ENCODE data around the gene FRAT1. TPM values are rescaled to one million over a fixed set of nuclear protein-coding genes. Genes with fewer than 3 reads are reported as not detected.

FRAT1 gene
- total RNA-seq, 1 experiment from 2014 or later = 1.7 TPM

GRCh38 chr10:97292097-97292861 is 26.8 kb upstream of the FRAT1 start, which contains the start of gene ARHGAP19:
TSS of gene ARHGAP19 (minus strand) at chr10:97292637. CDS start at chr10:97292627, 10 bp downstream.
- H3K4me1 ChIP-seq (replicated peaks) = peaks cover 7% of the 10 kb centered on the region
- H3K27me3 ChIP-seq (replicated peaks) = no peaks in the 10 kb centered on the region
- H3K4me3 ChIP-seq = peak within 1 kb of the TSS; percentile 56
- H3K9me3 ChIP-seq (replicated peaks) = no peaks in the 10 kb centered on the region
- H3K27ac ChIP-seq = peak within 1 kb of the TSS; percentile 94
- H3K36me3 ChIP-seq = peaks cover 3% of the 10 kb centered on the region; the same call in 1 of the 2 replicates
- peak; percentile 98 to 99 for DNase-seq (ENCODE audit: low read depth in 1 of 2, low spot score in 2 of 2)

- H3K27me3 ChIP-seq (replicated peaks) = no peaks in the 10 kb centered on the region
- no peak for DNase-seq (ENCODE audit: low read depth in 1 of 2, low spot score in 2 of 2)
- no peaks in the 10 kb centered on the region for H3K36me3 ChIP-seq
- peaks cover 8% of the 10 kb centered on the region for H3K4me1 ChIP-seq (replicated peaks)
- H3K9me3 ChIP-seq (replicated peaks) = no peaks in the 10 kb centered on the region
- no peak overlapping the region for H3K4me3 ChIP-seq
- H3K27ac ChIP-seq = no peak overlapping the region
Observed at GRCh38 chr10:97292862-97293198, 26.2 kb upstream of the FRAT1 start.

GRCh38 chr10:97297556-97298222 is 21.4 kb upstream of the FRAT1 start:
- Histone ChIP-seq H3K27me3 (replicated peaks) (no peaks in the 10 kb centered on the region), H3K36me3 (no peaks in the 10 kb centered on the region), H3K9me3 (replicated peaks) (no peaks in the 10 kb centered on the region), H3K27ac (no peak overlapping the region), H3K4me3 (no peak overlapping the region), H3K4me1 (replicated peaks) (peaks cover 7% of the 10 kb centered on the region)
- DNase-seq (ENCODE audit: low read depth in 1 of 2, low spot score in 2 of 2) = no peak

- H3K27me3 ChIP-seq (replicated peaks) = no peaks in the 10 kb centered on the region
- no peaks in the 10 kb centered on the region for H3K36me3 ChIP-seq
- no peak overlapping the region for H3K4me3 ChIP-seq
- DNase-seq (ENCODE audit: low read depth in 1 of 2, low spot score in 2 of 2) = no peak
- H3K27ac ChIP-seq = no peak overlapping the region
- peaks cover 7% of the 10 kb centered on the region for H3K4me1 ChIP-seq (replicated peaks)
- no peaks in the 10 kb centered on the region for H3K9me3 ChIP-seq (replicated peaks)
Observed at GRCh38 chr10:97298223-97298571, 20.9 kb upstream of the FRAT1 start.

GRCh38 chr10:97300980-97301379 is 18.1 kb upstream of the FRAT1 start:
- H3K9me3 ChIP-seq (replicated peaks) = no peaks in the 10 kb centered on the region
- no peaks in the 10 kb centered on the region for H3K36me3 ChIP-seq
- no peaks in the 10 kb centered on the region for H3K27me3 ChIP-seq (replicated peaks)
- no peak overlapping the region for H3K27ac ChIP-seq
- no peak overlapping the region for H3K4me3 ChIP-seq
- H3K4me1 ChIP-seq (replicated peaks) = peaks cover 7% of the 10 kb centered on the region
- no peak for DNase-seq (ENCODE audit: low read depth in 1 of 2, low spot score in 2 of 2)

- peaks cover 7% of the 10 kb centered on the region for H3K4me1 ChIP-seq (replicated peaks)
- H3K9me3 ChIP-seq (replicated peaks) = no peaks in the 10 kb centered on the region
- no peak overlapping the region for H3K4me3 ChIP-seq
- DNase-seq (ENCODE audit: low read depth in 1 of 2, low spot score in 2 of 2) = no peak
- no peaks in the 10 kb centered on the region for H3K27me3 ChIP-seq (replicated peaks)
- H3K36me3 ChIP-seq = no peaks in the 10 kb centered on the region
- no peak overlapping the region for H3K27ac ChIP-seq
Observed at GRCh38 chr10:97302088-97302791, 16.8 kb upstream of the FRAT1 start.

GRCh38 chr10:97307441-97307840 is 11.6 kb upstream of the FRAT1 start:
- DNase-seq (ENCODE audit: low read depth in 1 of 2, low spot score in 2 of 2) = no peak
- H3K9me3 ChIP-seq (replicated peaks) = no peaks in the 10 kb centered on the region
- 0 out of 2 replicates have a peak, but pooled peaks cover under 1% of the 10 kb centered on the region for H3K27me3 ChIP-seq (replicated peaks)
- H3K4me3 ChIP-seq = no peak overlapping the region
- no peaks in the 10 kb centered on the region for H3K36me3 ChIP-seq
- H3K27ac ChIP-seq = no peak overlapping the region
- no peaks in the 10 kb centered on the region for H3K4me1 ChIP-seq (replicated peaks)

GRCh38 chr10:97307866-97308780 is 10.9 kb upstream of the FRAT1 start:
- no peak overlapping the region for H3K27ac ChIP-seq
- no peaks in the 10 kb centered on the region for H3K36me3 ChIP-seq
- 0 out of 2 replicates have a peak, but pooled peaks cover 3% of the 10 kb centered on the region for H3K27me3 ChIP-seq (replicated peaks)

GRCh38 chr10:97311111-97311626 is 7.9 kb upstream of the FRAT1 start:
- Histone ChIP-seq H3K27ac (no peak overlapping the region), H3K36me3 (no peaks in the 10 kb centered on the region), H3K9me3 (replicated peaks) (no peaks in the 10 kb centered on the region), H3K4me3 (no peak overlapping the region), H3K4me1 (replicated peaks) (no peaks in the 10 kb centered on the region), H3K27me3 (replicated peaks) (0 out of 2 replicates have a peak, but pooled peaks cover 3% of the 10 kb centered on the region)
- DNase-seq (ENCODE audit: low read depth in 1 of 2, low spot score in 2 of 2) = no peak

More at GRCh38 chr10:97307866-97308780, 10.9 kb upstream of the FRAT1 start:
- no peaks in the 10 kb centered on the region for H3K9me3 ChIP-seq (replicated peaks)
- H3K4me3 ChIP-seq = no peak overlapping the region
- no peak for DNase-seq (ENCODE audit: low read depth in 1 of 2, low spot score in 2 of 2)
- H3K4me1 ChIP-seq (replicated peaks) = no peaks in the 10 kb centered on the region

- H3K4me1 ChIP-seq (replicated peaks) = no peaks in the 10 kb centered on the region
- H3K4me3 ChIP-seq = no peak overlapping the region
- 0 out of 2 replicates have a peak, but pooled peaks cover 3% of the 10 kb centered on the region for H3K27me3 ChIP-seq (replicated peaks)
- no peaks in the 10 kb centered on the region for H3K9me3 ChIP-seq (replicated peaks)
- no peak overlapping the region for H3K27ac ChIP-seq
- DNase-seq (ENCODE audit: low read depth in 1 of 2, low spot score in 2 of 2) = no peak
- no peaks in the 10 kb centered on the region for H3K36me3 ChIP-seq
Observed at GRCh38 chr10:97312897-97313296, 6.2 kb upstream of the FRAT1 start.

GRCh38 chr10:97314671-97315070 is 4.4 kb upstream of the FRAT1 start:
- Histone ChIP-seq H3K27me3 (replicated peaks) (0 out of 2 replicates have a peak, but pooled peaks cover 3% of the 10 kb centered on the region), H3K4me3 (no peak overlapping the region), H3K9me3 (replicated peaks) (no peaks in the 10 kb centered on the region)

GRCh38 chr10:97319671-97320479 is 804 bp downstream of the FRAT1 start:
- peak overlapping the region; percentile 88 for H3K4me3 ChIP-seq
- H3K4me1 ChIP-seq (replicated peaks) = peaks cover 15% of the 10 kb centered on the region
- DNase-seq (ENCODE audit: low read depth in 1 of 2, low spot score in 2 of 2) = peak; percentile 54 to 62
- no peaks in the 10 kb centered on the region for H3K27me3 ChIP-seq (replicated peaks)
- H3K36me3 ChIP-seq = no peaks in the 10 kb centered on the region
- no peak overlapping the region for H3K27ac ChIP-seq
- H3K9me3 ChIP-seq (replicated peaks) = no peaks in the 10 kb centered on the region

More at GRCh38 chr10:97314671-97315070, 4.4 kb upstream of the FRAT1 start:
- Histone ChIP-seq H3K36me3 (no peaks in the 10 kb centered on the region), H3K27ac (no peak overlapping the region), H3K4me1 (replicated peaks) (peaks cover 6% of the 10 kb centered on the region)
- DNase-seq (ENCODE audit: low read depth in 1 of 2, low spot score in 2 of 2) = no peak

All from SJSA1 (cell line).